ENCODE results near the gene AASS. TPM values are rescaled to one million over a fixed set of nuclear protein-coding genes. Genes with fewer than 3 reads are reported as not detected.

AASS gene
- polyA plus RNA-seq, 2 of the 4 experiments (the other 2 are of a cell fraction) = 0.04 to 0.21 TPM

- ChIA-PET CTCF (no interaction called here), POLR2A (no interaction called here)
- no peak for FAIRE-seq
These were observed 3.1 kb downstream of the AASS start for GRCh38 chr7:122140918-122141317.

DNA sequence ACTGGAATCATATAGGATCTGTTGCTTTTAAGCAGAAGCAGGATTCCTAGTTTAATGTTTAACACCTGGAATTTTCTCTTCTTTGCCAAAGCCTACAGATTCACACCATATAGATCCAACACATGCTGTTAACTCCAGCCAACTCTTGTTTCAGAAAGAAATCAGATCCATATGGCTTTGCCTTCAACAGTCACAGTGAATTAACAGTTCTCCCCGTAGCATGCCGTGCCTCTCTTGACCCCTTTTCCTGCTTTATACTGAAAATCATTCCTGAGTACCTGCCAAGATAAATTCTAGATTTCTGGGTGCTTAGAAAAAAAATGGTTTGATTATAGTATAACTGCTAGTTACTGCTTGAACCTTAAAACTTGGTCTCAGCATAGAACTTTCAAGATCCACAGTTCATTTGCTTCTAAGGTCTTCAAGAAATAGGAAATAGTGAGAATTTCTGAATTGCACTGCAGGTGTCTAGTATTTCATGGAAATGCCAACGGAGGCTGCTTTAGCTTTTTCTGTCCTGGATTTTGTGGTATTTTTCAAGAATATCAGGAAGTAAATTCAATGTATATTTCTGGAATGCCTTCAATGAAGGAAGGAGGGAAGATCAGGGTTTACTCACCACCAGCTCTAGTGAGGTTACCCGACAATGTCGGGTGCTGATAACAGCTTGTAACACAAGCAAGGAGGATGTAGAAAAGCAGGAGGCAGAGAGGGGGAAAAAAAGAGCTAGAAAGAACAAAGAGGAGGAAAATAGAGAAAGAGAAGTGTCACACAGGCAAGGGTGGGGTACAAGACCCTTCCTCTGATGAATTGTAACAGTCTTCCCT, 6.6 kb downstream of the AASS start:
- no peaks in the 10 kb centered on the region for H3K4me1 ChIP-seq
- WGBS (ENCODE audit: missing lambda C conversion rate) = 15% methylated on average over 5 of the region's 5 CpGs
- no peaks in the 10 kb centered on the region for H3K9me3 ChIP-seq
- CTCF ChIA-PET = no interaction called here
- FAIRE-seq (no peak), DNase-seq (ENCODE audit: low read depth in 1 of 2, low spot score in 1 of 2) (no peak), ATAC-seq (no peak)
- TF ChIP-seq ZFP36 (IDR thresholded peaks at IDR 0.05; ENCODE audit: borderline replicate concordance, partially characterized antibody) = no peak
- no peak for TF ChIP-seq POLR2A (IDR thresholded peaks at IDR 0.05; ENCODE audit: low read length)
- TF ChIP-seq FOSB (CRISPR knock-in tag; IDR thresholded peaks at IDR 0.05) = no peak
- no peak for TF ChIP-seq MAZ (IDR thresholded peaks at IDR 0.05; ENCODE audit: borderline replicate concordance, low read depth, low read length)
- TF ChIP-seq SREBF2 (IDR thresholded peaks at IDR 0.05) = no peak
- H3K4me3 ChIP-seq = peak overlapping the region; percentile 30; the same call in 2 of the 3 replicates
- no peak overlapping the region for H3K27ac ChIP-seq
- POLR2A ChIA-PET = no interaction called here
- H3K4me2 ChIP-seq = peak overlapping the region; percentile 60

More at GRCh38 chr7:122140918-122141317, 3.1 kb downstream of the AASS start:
- H3K27ac ChIP-seq = no peak overlapping the region
- ATAC-seq (no peak), DNase-seq (ENCODE audit: low read depth in 1 of 2, low spot score in 1 of 2) (no peak)
- no peak overlapping the region for H3K4me3 ChIP-seq
- peaks cover 5% of the 10 kb centered on the region; the same call in 1 of the 3 replicates for H3K4me1 ChIP-seq
- no peak overlapping the region for H3K4me2 ChIP-seq
- no peaks in the 10 kb centered on the region for H3K9me3 ChIP-seq
- WGBS (ENCODE audit: missing lambda C conversion rate) = 4% methylated on average over 1 of the region's 1 CpG
- no peak for TF ChIP-seq MAZ (IDR thresholded peaks at IDR 0.05; ENCODE audit: borderline replicate concordance, low read depth, low read length)
- TF ChIP-seq MAFK (IDR thresholded peaks at IDR 0.05; ENCODE audit: partially characterized antibody) = no peak
- no peak for TF ChIP-seq RARB (CRISPR knock-in tag; IDR thresholded peaks at IDR 0.05)
- TF ChIP-seq BCL3 (IDR thresholded peaks at IDR 0.05) = no peak
- TF ChIP-seq, protein P1, sequence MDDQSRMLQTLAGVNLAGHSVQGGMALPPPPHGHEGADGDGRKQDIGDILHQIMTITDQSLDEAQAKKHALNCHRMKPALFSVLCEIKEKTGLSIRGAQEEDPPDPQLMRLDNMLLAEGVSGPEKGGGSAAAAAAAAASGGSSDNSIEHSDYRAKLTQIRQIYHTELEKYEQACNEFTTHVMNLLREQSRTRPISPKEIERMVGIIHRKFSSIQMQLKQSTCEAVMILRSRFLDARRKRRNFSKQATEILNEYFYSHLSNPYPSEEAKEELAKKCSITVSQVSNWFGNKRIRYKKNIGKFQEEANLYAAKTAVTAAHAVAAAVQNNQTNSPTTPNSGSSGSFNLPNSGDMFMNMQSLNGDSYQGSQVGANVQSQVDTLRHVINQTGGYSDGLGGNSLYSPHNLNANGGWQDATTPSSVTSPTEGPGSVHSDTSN (IDR thresholded peaks at IDR 0.05) = no peak
- no peak for TF ChIP-seq HOXB5 (CRISPR knock-in tag; IDR thresholded peaks at IDR 0.05)
- no peak for TF ChIP-seq NFE2L2 (conservative IDR thresholded peaks at IDR 0.05; ENCODE audit: low read length)
- no peak for TF ChIP-seq NPAS2 (CRISPR knock-in tag; IDR thresholded peaks at IDR 0.05; ENCODE audit: borderline replicate concordance)
- no peak for TF ChIP-seq RCOR1 (IDR thresholded peaks at IDR 0.05; ENCODE audit: low read depth, low read length)
- no peak for TF ChIP-seq FOSB (CRISPR knock-in tag; IDR thresholded peaks at IDR 0.05)
- TF ChIP-seq ZNF302 (CRISPR knock-in tag; IDR thresholded peaks at IDR 0.05) = no peak
- no peak for TF ChIP-seq TFCP2L1 (CRISPR knock-in tag; IDR thresholded peaks at IDR 0.05)
- TF ChIP-seq PHF8 (IDR thresholded peaks at IDR 0.05; ENCODE audit: borderline replicate concordance, low read depth) = no peak
- no peak for TF ChIP-seq HMGXB4 (CRISPR knock-in tag; IDR thresholded peaks at IDR 0.05; ENCODE audit: borderline replicate concordance)
- TF ChIP-seq MAX (IDR thresholded peaks at IDR 0.05) = no peak
- TF ChIP-seq, protein P2, sequence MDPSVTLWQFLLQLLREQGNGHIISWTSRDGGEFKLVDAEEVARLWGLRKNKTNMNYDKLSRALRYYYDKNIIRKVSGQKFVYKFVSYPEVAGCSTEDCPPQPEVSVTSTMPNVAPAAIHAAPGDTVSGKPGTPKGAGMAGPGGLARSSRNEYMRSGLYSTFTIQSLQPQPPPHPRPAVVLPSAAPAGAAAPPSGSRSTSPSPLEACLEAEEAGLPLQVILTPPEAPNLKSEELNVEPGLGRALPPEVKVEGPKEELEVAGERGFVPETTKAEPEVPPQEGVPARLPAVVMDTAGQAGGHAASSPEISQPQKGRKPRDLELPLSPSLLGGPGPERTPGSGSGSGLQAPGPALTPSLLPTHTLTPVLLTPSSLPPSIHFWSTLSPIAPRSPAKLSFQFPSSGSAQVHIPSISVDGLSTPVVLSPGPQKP (IDR thresholded peaks at IDR 0.05; ENCODE audit: low read depth, low read length) = no peak
- TF ChIP-seq CBX8 (IDR thresholded peaks at IDR 0.05) = no peak
- TF ChIP-seq SREBF2 (IDR thresholded peaks at IDR 0.05) = no peak
- no peak for TF ChIP-seq RFX5 (IDR thresholded peaks at IDR 0.05)
- TF ChIP-seq HOXA7 (CRISPR knock-in tag; IDR thresholded peaks at IDR 0.05) = no peak

Data from A549 (cell line).